Spleen (tissue), 11 donors: ENCODE data around the gene ESR2. TPM values are rescaled to one million over a fixed set of nuclear protein-coding genes. Genes with fewer than 3 reads are reported as not detected.

Source experiments
- DNase-seq: peaks from one replicate; pipeline ENCODE4 v3.0.0-alpha.2; 2020
- H3K27ac ChIP-seq, 8 donors: fragments of 200-600 bp; sonication (generic) in 7 of 8; 1 replicate in 4 of 8; 2 replicates in 4 of 8; pipeline versions ENCODE4 v1.5.0 to v1.8.0; 2016 to 2021; ENCODE audit warnings: inconsistent platforms in 4 of 8, mild to moderate bottlenecking in 4 of 8, moderate library complexity in 1 of 8
- H3K27me3 ChIP-seq, 7 donors: fragments of 200-600 bp; sonication (generic) in 6 of 7; replicated peaks in 1 of 7; 1 replicate in 4 of 7; 2 replicates in 3 of 7; pipeline versions ENCODE4 v1.5.0 to v1.8.0; 2016 to 2021; ENCODE audit warnings: inconsistent platforms in 3 of 7, mild to moderate bottlenecking in 1 of 7
- H3K36me3 ChIP-seq, 6 donors: fragments of 200-600 bp; sonication (generic) in 5 of 6; 1 replicate in 4 of 6; 2 replicates in 2 of 6; pipeline versions ENCODE4 v1.5.0 to v1.8.0; 2016 to 2021; ENCODE audit warnings: inconsistent platforms in 2 of 6
- H3K4me1 ChIP-seq, 6 donors: fragments of 200-600 bp; sonication (generic) in 5 of 6; 1 replicate in 3 of 6; 2 replicates in 3 of 6; pipeline versions ENCODE4 v1.5.0 to v1.8.0; 2016 to 2021; ENCODE audit warnings: inconsistent platforms in 3 of 6
- H3K4me3 ChIP-seq, 8 donors: fragments of 200-600 bp; sonication (generic) in 7 of 8; 1 replicate in 4 of 8; 2 replicates in 4 of 8; pipeline versions ENCODE4 v1.5.0 to v1.8.0; 2016 to 2021; ENCODE audit warnings: inconsistent platforms in 4 of 8, mild to moderate bottlenecking in 4 of 8, moderate library complexity in 2 of 8
- H3K9me3 ChIP-seq, 8 donors: fragments of 200-600 bp; sonication (generic) in 7 of 8; 1 replicate in 4 of 8; 2 replicates in 4 of 8; pipeline versions ENCODE4 v1.5.0 to v1.8.0; 2016 to 2021; ENCODE audit warnings: inconsistent platforms in 4 of 8
- CTCF ChIP-seq, 11 experiments: fragments of 200-600 bp in 7 of 11; fragments of 450-650 bp in 4 of 11; sonication (generic) in 4 of 11; IDR thresholded peaks in 8 of 11; conservative IDR thresholded peaks in 3 of 11; 1 replicate in 7 of 11; 2 replicates in 4 of 11; pipeline versions ENCODE4 v1.4.0 to v1.8.0; 2016 to 2021; ENCODE audit warnings: antibody characterized with exemption in 11 of 11, inconsistent platforms in 4 of 11, mild to moderate bottlenecking in 1 of 11
- POLR2A ChIP-seq, 3 donors: fragments of 450-650 bp; IDR thresholded peaks; one replicate each; pipeline ENCODE4 v1.5.1; 2017; ENCODE audit warnings: antibody characterized with exemption in 3 of 3, mild to moderate bottlenecking in 1 of 3
- POLR2AphosphoS5 ChIP-seq, 3 donors: sonication (generic); formaldehyde crosslinking; IDR thresholded peaks; one replicate each; pipeline ENCODE4 v1.5.1; 2017; ENCODE audit warnings: antibody characterized with exemption in 3 of 3
- WGBS, 5 donors: extraction: QIAGEN DNeasy Blood & Tissue Kit in 3 of 5; methylation state at CpG; one replicate each; pipeline versions ENCODE4 v1.1.5 to v1.1.7; 2013 to 2018; 5-methylcytosine and 5-hydroxymethylcytosine counted together
- intact Hi-C: fragments of 100-400 bp; cut with DNase I; formaldehyde crosslinking; loops from one replicate; pipeline ENCODE4 v1.15.0; 2023; ENCODE audit warnings: low total_unique reads
- polyA plus RNA-seq, 3 donors: library from polyadenylated mRNA; stranded (reverse); fragments of 200-250 nt; gene quantifications; one replicate each; pipeline ENCODE4 v1.2.1, GENCODE V29; 2013
- total RNA-seq, 7 donors: library from RNA; depleted of rRNA in 3 of 7; stranded (reverse); fragments of >200 nt in 3 of 7; fragmentation: NEBNext Ultra II Directional in 4 of 7; extraction: Animal tissue kit (Norgen Biotek cat#: 25700) in 4 of 7; gene quantifications; one replicate each; pipeline versions ENCODE4 v1.1.0 to v1.2.1, GENCODE V29; 2016 to 2021
- donor health status: healthy with polysubstance abuse.
- donor health status: DM: no; HTN: no; CAD: no; lungs with moderate emphysema.
- donor health status: DM: no; HTN: no; CAD: no.
- donor health status: Bipolar disorder and iron deficiency.
- donor health status: healthy.
- donor health status: DM: no; HTN: no; CAD: no.
- donor health status: DM: yes; HTN: yes; CAD: no.

Gene ESR2
- total and polyA plus RNA-seq, 10 donors, result 0.93 to 9.0 (median 3.8) TPM

GRCh38 chr14:64061115-64061514 is 233.1 kb downstream of the ESR2 start:
- Histone ChIP-seq H3K36me3 (peaks cover 0 to 82% (median 12%) of the 10 kb centered on the region in 6 donors), H3K9me3 (no peaks in the 10 kb centered on the region), H3K4me3 (no peak overlapping the region), H3K27ac (no peak overlapping the region), H3K4me1 (no peaks in the 10 kb centered on the region), H3K27me3 (no peaks in the 10 kb centered on the region)
- intact Hi-C loops, result no loop called here
- TF ChIP-seq POLR2A (IDR thresholded peaks at IDR 0.05) (no peak), CTCF (IDR thresholded peaks at IDR 0.05 in 8 of 11, conservative IDR thresholded peaks at IDR 0.05 in 3 of 11) (no peak), POLR2AphosphoS5 (IDR thresholded peaks at IDR 0.05) (no peak)
- no peak for DNase-seq
- WGBS, 5 donors, result 76 to 94% (median 81%) methylated on average over 1 of the region's 1 CpG

- WGBS, 5 donors, result 78 to 93% (median 90%) methylated on average over 5 of the region's 5 CpGs
- no peak overlapping the region for H3K27ac ChIP-seq
- intact Hi-C loops, result no loop called here
Observed at GRCh38 chr14:64060648-64061096, 233.5 kb downstream of the ESR2 start.

GRCh38 chr14:64060199-64060545 is 234.0 kb downstream of the ESR2 start:
- Histone ChIP-seq H3K9me3 (no peaks in the 10 kb centered on the region), H3K27me3 (no peaks in the 10 kb centered on the region), H3K36me3 (peaks cover 0 to 82% (median 14%) of the 10 kb centered on the region in 6 donors), H3K27ac (no peak overlapping the region), H3K4me3 (no peak overlapping the region), H3K4me1 (no peaks in the 10 kb centered on the region)
- no peak for TF ChIP-seq POLR2AphosphoS5 (IDR thresholded peaks at IDR 0.05)
- no peak for TF ChIP-seq CTCF (IDR thresholded peaks at IDR 0.05 in 8 of 11, conservative IDR thresholded peaks at IDR 0.05 in 3 of 11)
- no peak for TF ChIP-seq POLR2A (IDR thresholded peaks at IDR 0.05)
- intact Hi-C loops, result no loop called here
- DNase-seq, result no peak
- 68 to 100% (median 86%) methylated on average over 1 of the region's 1 CpG; no CpG with 5 or more reads in 1 of the 5 donors for WGBS, 5 donors

More at GRCh38 chr14:64060648-64061096, 233.5 kb downstream of the ESR2 start:
- no peak overlapping the region for H3K4me3 ChIP-seq
- H3K9me3 ChIP-seq, result no peaks in the 10 kb centered on the region
- peaks cover 0 to 82% (median 12%) of the 10 kb centered on the region in 6 donors for H3K36me3 ChIP-seq
- no peaks in the 10 kb centered on the region for H3K4me1 ChIP-seq
- TF ChIP-seq CTCF (IDR thresholded peaks at IDR 0.05 in 8 of 11, conservative IDR thresholded peaks at IDR 0.05 in 3 of 11) (peak in 7 of 11 experiments; percentile 9 to 42 (median 26)), POLR2AphosphoS5 (IDR thresholded peaks at IDR 0.05) (no peak)
- no peak for DNase-seq
- H3K27me3 ChIP-seq, result no peaks in the 10 kb centered on the region

- H3K4me1 ChIP-seq, result no peaks in the 10 kb centered on the region
- no peak overlapping the region for H3K27ac ChIP-seq
- peaks cover 0 to 77% (median 14%) of the 10 kb centered on the region in 6 donors for H3K36me3 ChIP-seq
- no peak for DNase-seq
- H3K4me3 ChIP-seq, result no peak overlapping the region
- TF ChIP-seq POLR2AphosphoS5 (IDR thresholded peaks at IDR 0.05) (no peak), POLR2A (IDR thresholded peaks at IDR 0.05) (no peak), CTCF (IDR thresholded peaks at IDR 0.05 in 8 of 11, conservative IDR thresholded peaks at IDR 0.05 in 3 of 11) (no peak)
- no peaks in the 10 kb centered on the region for H3K9me3 ChIP-seq
- 88 to 97% (median 94%) methylated on average over 4 to 6 of the region's 6 CpGs for WGBS, 5 donors
- intact Hi-C loops, result no loop called here
- H3K27me3 ChIP-seq, result no peaks in the 10 kb centered on the region
Observed at GRCh38 chr14:64059454-64060198, 234.5 kb downstream of the ESR2 start.
